ENCODE data around the gene PPM1H. TPM values are rescaled to one million over a fixed set of nuclear protein-coding genes. Genes with fewer than 3 reads are reported as not detected.

PPM1H gene
- total RNA-seq, 1 donor from 2014 or later: 21.6 TPM

DNA sequence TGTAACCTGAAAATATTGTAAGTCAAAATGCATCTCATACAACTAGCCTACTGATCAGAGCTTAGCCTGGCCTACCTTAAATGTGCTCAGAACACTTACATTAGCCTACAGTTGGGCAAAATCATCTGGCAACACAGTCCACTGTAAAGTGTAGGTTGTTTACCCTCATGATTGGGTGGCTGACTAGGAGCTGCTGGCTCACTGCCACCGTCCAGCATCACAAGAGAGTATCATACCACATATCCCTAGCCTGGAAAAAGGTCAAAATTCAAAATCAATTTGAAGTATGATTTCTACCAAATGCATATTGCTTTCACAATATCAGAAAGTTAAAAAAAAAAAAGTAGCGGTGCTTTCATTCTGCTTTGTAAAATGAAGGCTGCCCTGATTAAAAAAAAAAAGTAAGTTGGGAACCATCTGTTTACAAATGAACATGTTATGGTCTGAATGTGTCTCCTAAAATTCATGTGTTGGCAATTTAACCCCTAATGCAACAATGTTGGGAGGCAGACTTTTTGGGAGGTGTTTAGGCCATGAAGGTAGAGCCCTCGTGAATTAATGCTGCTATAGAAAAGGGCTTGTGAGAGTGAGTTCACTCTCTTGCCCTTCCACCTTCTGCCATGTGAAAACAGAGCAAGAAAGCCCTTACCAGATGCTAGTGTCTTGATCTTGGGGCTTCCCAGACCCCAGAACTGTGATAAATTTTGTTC lies 211.8 kb downstream of the PPM1H start:
- H3K4me3 ChIP-seq (ENCODE audit: low read depth, low read length): no peak overlapping the region
- H3K27me3 ChIP-seq (ENCODE audit: control insufficient read depth, insufficient read depth, low read length): no peaks in the 10 kb centered on the region
- TF ChIP-seq, protein P1, sequence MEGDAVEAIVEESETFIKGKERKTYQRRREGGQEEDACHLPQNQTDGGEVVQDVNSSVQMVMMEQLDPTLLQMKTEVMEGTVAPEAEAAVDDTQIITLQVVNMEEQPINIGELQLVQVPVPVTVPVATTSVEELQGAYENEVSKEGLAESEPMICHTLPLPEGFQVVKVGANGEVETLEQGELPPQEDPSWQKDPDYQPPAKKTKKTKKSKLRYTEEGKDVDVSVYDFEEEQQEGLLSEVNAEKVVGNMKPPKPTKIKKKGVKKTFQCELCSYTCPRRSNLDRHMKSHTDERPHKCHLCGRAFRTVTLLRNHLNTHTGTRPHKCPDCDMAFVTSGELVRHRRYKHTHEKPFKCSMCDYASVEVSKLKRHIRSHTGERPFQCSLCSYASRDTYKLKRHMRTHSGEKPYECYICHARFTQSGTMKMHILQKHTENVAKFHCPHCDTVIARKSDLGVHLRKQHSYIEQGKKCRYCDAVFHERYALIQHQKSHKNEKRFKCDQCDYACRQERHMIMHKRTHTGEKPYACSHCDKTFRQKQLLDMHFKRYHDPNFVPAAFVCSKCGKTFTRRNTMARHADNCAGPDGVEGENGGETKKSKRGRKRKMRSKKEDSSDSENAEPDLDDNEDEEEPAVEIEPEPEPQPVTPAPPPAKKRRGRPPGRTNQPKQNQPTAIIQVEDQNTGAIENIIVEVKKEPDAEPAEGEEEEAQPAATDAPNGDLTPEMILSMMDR (IDR thresholded peaks at IDR 0.05; ENCODE audit: insufficient read depth, low read length, poor library complexity, severe bottlenecking): no peak
- no peaks in the 10 kb centered on the region for H3K36me3 ChIP-seq (ENCODE audit: control insufficient read depth, insufficient read depth, low read length)
- no peak for DNase-seq (ENCODE audit: low read depth)

DNA sequence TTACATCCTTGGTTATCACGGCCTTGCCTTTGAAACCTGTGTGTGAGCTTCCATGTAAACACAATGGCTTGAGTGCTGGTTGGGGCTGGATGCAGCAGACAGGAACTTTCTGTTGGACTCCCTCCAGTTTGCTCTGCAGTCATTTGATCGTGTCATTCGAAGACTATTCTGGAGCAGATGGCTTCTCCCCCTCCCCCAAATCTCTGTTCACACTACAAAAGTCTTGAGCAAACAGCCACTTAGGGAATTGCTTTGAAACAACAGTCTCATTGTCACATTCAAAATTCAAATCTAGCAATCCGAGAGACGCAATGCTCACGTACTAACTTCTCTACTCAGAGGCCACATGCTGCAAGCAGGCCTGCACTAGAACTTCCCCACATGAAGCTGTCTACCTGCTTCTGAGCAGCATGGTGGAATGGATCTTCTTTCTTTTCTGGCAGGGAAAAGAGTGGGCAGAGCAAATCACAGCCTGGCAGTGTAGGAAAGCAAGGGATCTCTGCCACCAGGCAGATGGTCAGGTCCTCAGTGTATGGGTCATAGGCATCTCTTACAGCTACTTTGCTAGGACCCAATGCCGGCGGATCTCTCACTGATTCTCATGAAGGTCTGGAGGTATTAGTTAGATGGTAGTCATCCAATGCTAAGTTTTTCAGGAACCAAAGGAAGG lies 214.2 kb downstream of the PPM1H start:
- TF ChIP-seq, protein P1 (IDR thresholded peaks at IDR 0.05; ENCODE audit: insufficient read depth, low read length, poor library complexity, severe bottlenecking): no peak
- Histone ChIP-seq H3K4me3 (ENCODE audit: low read depth, low read length) (no peak overlapping the region), H3K36me3 (ENCODE audit: control insufficient read depth, insufficient read depth, low read length) (no peaks in the 10 kb centered on the region), H3K27me3 (ENCODE audit: control insufficient read depth, insufficient read depth, low read length) (no peaks in the 10 kb centered on the region)
- DNase-seq (ENCODE audit: low read depth): no peak

- no peak for DNase-seq (ENCODE audit: low read depth)
- Histone ChIP-seq H3K4me3 (ENCODE audit: low read depth, low read length) (no peak overlapping the region), H3K36me3 (ENCODE audit: control insufficient read depth, insufficient read depth, low read length) (no peaks in the 10 kb centered on the region), H3K27me3 (ENCODE audit: control insufficient read depth, insufficient read depth, low read length) (no peaks in the 10 kb centered on the region)
- TF ChIP-seq, protein P1 (IDR thresholded peaks at IDR 0.05; ENCODE audit: insufficient read depth, low read length, poor library complexity, severe bottlenecking): no peak
Observed at GRCh38 chr12:62720025-62720424, 214.9 kb downstream of the PPM1H start.

DNA sequence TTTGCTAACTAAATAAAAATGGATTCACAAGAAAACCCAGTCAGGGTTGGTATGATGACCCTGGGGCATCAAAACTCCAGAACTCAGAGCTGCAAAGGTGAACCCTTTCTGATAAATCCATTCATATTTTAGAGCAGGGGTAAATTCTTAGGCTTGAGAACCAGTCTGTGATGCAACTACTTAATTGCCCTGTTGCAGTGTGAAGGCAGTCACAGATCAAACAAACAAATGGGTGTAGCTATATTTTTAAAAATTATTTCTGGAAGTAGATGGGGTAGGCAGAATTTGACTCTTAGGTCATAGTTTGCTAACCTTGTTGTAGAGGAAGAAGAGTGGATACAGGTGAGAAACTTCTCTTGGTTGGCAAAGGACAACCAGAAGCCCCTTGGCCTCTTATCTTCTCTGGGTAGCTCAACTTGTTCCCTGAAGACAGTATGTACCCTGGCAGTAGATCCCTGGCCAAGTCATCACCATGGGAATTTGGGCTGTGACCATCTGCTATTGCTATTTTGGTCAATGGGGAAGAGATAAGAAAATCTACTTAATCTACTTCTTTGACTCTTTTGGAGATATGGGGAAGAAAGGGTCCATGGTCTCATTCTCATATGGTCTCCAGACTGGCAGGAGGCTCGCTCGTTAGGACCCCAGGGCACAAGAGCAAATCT lies 216.1 kb downstream of the PPM1H start:
- Histone ChIP-seq H3K27me3 (ENCODE audit: control insufficient read depth, insufficient read depth, low read length) (no peaks in the 10 kb centered on the region), H3K36me3 (ENCODE audit: control insufficient read depth, insufficient read depth, low read length) (no peaks in the 10 kb centered on the region), H3K4me3 (ENCODE audit: low read depth, low read length) (no peak overlapping the region)
- TF ChIP-seq, protein P1 (IDR thresholded peaks at IDR 0.05; ENCODE audit: insufficient read depth, low read length, poor library complexity, severe bottlenecking): no peak
- no peak for DNase-seq (ENCODE audit: low read depth)

DNA sequence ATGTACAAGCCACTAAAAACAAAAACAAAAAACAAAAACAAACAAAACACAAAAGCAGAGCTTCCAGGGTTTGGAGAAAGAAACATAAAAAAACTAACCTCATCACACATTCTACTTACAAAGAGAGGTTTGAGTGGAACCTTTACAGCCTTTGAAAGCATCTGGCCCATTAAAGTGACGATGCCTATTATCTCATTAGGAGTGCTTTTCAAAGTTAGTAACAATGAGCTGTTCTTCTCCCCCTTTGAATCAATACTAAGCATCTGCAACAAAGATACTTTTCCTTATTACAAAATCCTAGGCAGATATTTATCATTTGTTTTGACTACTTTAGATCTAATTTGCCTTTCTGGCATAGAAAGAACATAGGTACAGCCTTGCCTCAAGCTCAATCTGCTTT lies 217.3 kb downstream of the PPM1H start:
- DNase-seq (ENCODE audit: low read depth): no peak
- Histone ChIP-seq H3K27me3 (ENCODE audit: control insufficient read depth, insufficient read depth, low read length) (no peaks in the 10 kb centered on the region), H3K4me3 (ENCODE audit: low read depth, low read length) (no peak overlapping the region), H3K36me3 (ENCODE audit: control insufficient read depth, insufficient read depth, low read length) (no peaks in the 10 kb centered on the region)
- TF ChIP-seq, protein P1 (IDR thresholded peaks at IDR 0.05; ENCODE audit: insufficient read depth, low read length, poor library complexity, severe bottlenecking): no peak

Measured in kidney epithelial cell (primary cell).